Raji (cell line): ENCODE results near the gene TBC1D8.

ENCODE experiments used
- POLR2A ChIP-seq: IDR thresholded peaks from 2 replicates; pipeline ENCODE4 v1.6.1; 2011; ENCODE audit warnings: low read depth, low read length, control low read depth; ENCODE audit not compliant: insufficient read depth

Gene TBC1D8

GRCh38 chr2:101018934-101019333 is 132.2 kb downstream of the TBC1D8 start:
- no peak for TF ChIP-seq POLR2A

- TF ChIP-seq POLR2A: no peak
Measured at GRCh38 chr2:101017371-101017770, 133.8 kb downstream of the TBC1D8 start.

GRCh38 chr2:101014264-101014857 is 136.8 kb downstream of the TBC1D8 start:
- no peak for TF ChIP-seq POLR2A

- no peak for TF ChIP-seq POLR2A
Measured at GRCh38 chr2:101012706-101013181, 138.4 kb downstream of the TBC1D8 start.

- TF ChIP-seq POLR2A: no peak
Measured at GRCh38 chr2:101012054-101012705, 139.0 kb downstream of the TBC1D8 start.

GRCh38 chr2:101011152-101011551 is 140.0 kb downstream of the TBC1D8 start:
- no peak for TF ChIP-seq POLR2A

GRCh38 chr2:101007415-101008345 is 143.5 kb downstream of the TBC1D8 start:
- peak; percentile 35; the same call in 1 of the 2 replicates for TF ChIP-seq POLR2A

GRCh38 chr2:101006065-101006715 is 145.0 kb downstream of the TBC1D8 start:
- TF ChIP-seq POLR2A: no peak

GRCh38 chr2:101004620-101005325 is 146.4 kb downstream of the TBC1D8 start:
- TF ChIP-seq POLR2A: no peak

- no peak for TF ChIP-seq POLR2A
Measured at GRCh38 chr2:101003278-101003775, 147.9 kb downstream of the TBC1D8 start.

GRCh38 chr2:101002562-101003277 is 148.5 kb downstream of the TBC1D8 start:
- TF ChIP-seq POLR2A: no peak

- peak; percentile 98 for TF ChIP-seq POLR2A
Measured at GRCh38 chr2:101001691-101002561, 149.3 kb downstream of the TBC1D8 start, which contains the start of gene RPL31. Gene RPL31 (plus strand): TSS chr2:101002289. CDS start chr2:101002702, 413 bp downstream.

- TF ChIP-seq POLR2A: no peak
Measured at GRCh38 chr2:100999995-101000394, 151.2 kb downstream of the TBC1D8 start.
